RKO (cell line): ENCODE results near the gene GPR150.
"Not testable (repeated sequence)": the region's sequence is repeated elsewhere in the genome, so short reads cannot be mapped to it uniquely, and the experiment has no call there.

ENCODE experiments used
- DNase-seq: peaks from one replicate; pipeline ENCODE4 v3.0.0-alpha.2; 2016; ENCODE audit warnings: low spot score

GPR150 gene

DNA sequence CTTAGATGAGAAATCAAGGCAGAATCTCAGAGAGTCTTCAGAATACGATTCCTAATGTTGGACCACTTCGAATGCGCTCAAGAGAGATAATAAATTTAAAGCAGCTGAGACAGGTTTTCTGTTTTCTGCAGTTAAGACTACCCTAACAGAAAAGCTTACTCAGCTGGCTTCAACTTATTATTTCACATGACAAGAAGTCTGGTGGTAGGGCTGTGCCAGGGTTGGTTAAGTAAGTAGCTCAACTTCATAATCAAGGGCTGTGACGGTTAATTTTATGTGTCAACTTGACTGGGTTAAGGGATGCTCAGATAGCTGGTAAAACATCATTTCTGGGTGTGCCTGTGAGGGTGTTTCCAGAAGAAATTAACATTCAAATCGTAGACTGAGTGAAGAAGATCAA, 3.8 kb downstream of the GPR150 start:
- no peak for DNase-seq

DNA sequence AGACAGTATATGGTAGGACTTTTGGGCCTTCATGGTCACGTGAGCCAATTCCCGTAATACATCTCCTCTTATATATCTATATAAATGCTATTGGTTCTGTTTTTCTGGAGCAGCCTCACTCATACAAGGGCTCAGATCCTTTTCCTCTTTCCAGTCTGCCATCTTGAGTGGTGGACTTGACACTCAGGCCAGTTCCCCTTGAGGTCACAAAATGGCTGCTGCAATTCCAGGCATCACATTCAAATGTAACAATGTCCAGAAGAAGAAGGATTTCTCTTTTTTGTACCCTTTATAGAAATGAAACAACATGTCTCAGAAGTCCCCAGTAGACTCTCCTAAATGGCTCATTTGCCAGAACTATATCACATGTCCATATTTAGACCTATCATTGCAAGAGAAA, 4.5 kb downstream of the GPR150 start:
- no peak for DNase-seq

DNA sequence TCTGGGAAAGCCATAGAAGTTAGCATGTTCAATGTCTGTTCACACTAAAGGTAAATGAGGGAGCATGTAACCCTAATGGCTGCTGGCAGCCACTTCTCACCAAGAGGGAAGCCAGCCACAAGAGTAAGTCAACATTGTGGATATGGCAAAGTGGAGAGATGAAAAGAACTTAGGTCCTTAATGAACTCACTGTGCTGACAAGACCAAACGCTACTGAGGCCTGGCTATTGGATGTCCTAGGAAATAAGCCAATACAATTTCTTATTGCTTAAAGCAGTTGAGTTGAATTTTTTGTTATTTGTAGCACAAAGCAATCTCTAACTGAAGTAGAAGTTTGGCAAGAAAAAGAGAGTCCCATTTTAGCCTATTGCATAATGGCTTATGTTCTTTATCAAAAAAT, 6.8 kb downstream of the GPR150 start:
- no peak for DNase-seq

DNA sequence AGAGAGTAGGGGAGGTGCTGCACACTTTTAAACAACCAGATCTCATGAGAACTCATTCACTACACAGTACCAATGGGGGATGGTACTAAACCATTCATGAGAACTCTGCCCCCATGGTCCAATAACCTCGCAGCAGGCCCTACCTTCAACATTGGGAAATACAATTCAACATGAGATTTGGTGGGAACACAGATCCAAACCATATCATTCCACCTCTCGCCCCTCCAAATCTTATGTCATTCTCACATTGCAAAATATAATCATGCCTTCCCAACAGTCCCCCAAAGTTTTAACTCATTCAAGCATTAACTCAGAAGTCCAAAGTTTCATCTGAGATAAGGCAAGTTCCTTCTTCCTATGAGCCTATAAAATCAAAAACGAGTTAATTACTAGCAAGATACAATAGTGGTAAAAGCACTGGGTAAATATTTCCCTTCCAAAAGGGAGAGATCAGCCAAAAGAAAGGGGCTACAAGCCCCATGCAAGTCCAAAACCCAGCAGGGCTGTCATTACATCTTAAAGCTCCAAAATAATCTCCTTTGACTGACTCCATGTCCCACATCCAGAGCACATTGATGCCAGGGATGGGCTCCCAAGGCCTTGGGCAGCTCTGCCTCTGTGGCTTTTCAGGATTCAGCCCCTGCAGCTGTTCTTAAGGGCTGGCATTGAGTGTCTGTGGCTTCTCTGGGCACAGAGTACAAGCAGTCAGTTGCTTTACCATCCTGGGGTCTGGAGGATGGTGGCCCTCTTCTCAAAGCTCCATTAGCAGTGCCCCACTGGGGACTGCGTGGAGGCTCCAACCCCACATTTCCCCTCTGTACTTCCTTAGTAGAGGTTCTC, 8.3 kb downstream of the GPR150 start:
- no peak for DNase-seq

DNA sequence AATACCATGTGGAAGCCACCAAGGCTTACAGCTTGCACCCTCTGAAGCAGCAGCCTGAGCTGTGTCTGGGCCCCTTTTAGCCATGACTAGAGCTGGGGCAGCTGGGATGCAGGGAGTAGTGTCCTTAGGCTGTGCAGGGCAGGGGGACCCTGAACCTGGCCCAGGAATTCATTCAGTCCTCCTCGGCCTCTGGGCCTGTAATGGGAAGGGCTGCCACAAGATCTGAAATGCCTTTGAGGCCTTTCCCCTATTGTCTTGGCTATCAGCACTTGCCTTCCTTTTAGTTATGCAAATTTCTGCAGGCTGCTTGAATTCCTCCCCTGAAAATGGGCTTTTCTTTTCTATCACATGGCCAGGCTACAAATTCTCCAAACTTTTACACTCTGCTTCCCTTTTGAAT, 9.0 kb downstream of the GPR150 start:
- no peak for DNase-seq

DNA sequence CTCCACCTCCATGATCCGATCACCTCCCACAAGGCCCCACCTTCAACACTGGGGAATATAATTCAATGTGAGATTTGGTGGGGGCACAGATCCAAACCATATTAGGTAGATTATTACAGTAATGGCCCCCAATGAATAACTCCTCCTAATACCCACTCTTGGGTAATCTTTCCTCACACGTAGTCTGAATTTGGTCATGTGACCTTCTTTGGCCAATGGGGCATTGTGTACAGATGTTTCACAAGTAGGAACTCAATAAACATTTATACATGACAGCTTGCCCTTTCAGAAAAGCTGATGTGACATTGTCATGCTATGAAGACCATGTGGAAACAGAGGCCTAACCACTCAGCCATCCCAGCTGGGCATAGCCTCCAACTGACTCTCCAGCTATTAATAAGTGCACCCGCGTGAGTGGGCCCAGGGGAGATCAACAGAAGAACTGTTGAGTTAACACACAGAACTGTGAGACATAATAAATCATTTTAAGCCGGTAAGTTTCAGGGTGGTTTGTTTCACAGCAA, 10.6 kb downstream of the GPR150 start:
- no peak for DNase-seq

DNA sequence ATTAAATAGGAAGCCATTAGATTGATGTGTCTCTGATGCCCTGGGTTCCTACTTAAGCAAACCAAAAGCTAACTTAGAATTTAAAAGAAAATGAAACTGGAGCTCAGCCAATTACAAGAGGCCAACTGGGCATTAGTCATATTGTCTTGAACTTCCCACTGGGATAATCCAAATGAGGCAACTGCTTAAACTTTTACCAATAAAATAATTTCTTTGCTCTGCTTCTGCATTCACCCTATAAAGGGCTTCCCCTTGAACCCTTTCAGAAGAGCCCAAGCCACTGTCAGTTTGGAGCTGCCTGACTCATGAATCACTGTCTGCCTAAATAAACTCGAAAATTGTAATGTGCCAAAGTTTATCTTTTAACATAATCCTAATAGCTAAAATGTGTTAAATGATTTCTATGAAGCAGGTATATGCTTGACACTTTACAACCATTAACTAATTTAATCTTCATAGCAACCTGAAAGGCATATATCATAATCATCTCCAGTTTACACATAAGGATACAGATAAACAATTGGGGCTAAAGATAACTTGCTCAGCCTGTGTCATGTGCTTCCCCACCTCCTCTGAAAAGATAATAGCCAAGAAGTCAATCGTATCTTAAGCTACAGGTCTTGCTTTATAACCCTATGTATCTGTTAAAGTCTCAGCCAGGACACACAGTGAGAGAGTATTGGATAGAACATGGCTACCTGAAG, 11.5 kb downstream of the GPR150 start:
- peak; percentile 44 for DNase-seq

DNA sequence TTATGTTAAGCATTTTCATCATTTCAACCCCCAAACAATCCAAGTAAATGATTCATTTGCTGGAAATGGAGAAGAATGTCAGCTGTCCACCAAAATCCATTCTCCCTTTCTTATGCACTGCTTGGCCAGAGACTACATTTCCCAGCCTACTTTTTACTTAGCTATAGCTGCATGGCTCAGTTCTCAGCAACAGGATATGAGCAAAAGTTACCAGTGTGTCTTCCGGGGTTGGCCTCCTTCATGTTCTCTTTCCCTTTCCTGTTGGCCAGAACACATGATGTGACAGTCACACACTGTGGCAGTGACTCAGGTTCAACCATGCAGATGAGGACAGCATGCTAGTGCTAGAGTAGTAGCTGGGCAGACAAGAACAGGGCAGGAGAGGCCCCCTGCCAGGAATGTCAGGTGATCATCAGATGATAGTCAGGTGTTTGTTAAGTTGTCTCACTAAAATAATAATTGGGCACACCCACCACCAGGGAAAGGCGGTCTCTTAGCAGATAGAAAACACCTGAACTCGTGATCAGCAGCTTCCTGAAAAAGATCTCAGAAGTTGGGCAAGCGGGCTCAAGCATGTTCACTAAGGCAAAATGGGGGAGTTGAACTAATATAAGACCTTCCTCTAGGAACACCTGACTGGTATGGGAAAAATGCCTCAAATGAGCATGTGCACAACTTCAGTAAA, 12.2 kb downstream of the GPR150 start:
- DNase-seq, result peak; percentile 91

DNA sequence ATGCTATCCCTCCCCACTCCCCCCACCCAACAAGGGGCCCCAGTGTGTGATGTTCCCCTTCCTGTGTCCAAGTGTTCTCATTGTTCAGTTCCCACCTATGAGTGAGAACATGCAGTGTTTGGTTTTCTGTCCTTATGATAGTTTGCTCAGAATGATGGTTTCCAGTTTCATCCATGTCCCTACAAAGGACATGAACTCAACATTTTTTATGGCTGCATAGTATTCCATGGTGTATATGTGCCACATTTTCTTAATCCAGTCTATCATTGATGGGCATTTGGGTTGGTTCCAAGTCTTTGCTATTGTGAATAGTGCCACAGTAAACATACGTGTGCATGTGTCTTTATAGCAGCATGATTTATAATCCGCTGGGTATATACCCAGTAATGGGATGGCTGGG, 13.1 kb downstream of the GPR150 start:
- DNase-seq, result not testable (repeated sequence)

DNA sequence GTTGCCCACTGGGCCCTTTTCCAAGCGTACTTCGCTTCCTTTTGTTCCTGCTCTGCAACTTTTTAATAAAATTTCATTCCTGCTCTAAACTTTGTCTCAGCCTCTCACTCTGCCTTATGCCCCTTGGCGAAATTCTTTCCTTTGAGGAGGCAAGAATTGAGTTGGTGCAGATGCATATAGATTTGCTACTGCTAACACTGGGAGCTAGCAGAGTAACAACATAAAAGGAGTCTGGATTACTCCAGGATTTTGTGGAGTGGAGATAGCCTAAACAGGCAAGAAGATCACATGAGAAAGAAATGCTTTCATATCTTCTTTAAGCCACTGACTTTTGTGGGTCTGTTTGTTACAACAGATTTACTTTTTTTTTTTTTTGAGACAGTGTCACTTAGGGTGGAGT, 13.8 kb downstream of the GPR150 start:
- no peak for DNase-seq

DNA sequence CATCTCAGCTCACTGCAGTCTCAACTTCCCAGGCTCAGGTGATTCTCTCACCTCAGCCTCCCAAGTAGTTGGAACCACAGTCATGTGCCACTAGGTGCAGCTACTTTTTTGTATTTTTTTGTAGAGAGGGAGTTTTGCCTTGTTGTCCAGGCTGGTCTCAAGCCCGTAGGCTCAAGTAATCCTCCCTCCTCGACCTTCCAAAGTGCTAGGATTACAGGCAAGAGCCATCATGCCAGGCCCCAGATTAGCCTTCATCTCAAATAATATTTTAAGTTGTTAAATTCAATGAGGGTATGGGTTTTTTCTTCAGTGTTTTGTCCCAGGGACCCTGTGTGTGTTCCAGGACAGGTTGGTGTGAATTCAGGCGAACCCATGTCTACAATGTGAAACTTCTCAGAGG, 14.2 kb downstream of the GPR150 start:
- DNase-seq, result no peak

DNA sequence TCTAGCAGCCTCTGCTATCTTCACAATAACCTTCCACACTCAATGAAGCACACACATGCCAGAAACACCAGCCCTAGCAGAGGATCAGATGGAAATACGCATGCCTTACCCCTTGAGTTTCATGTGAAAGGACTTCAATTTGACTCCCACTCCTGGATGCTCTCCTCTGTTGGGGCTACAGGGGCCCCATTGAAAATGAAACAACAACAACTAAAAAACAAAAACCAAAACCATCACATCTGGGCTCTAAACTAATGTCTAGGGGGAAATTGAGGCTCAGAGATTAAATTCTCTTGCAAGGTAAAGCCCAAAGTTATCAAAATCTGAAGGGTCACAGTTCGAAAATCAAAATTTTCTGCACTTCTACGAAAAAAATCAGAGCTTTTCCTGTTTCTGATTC, 18.7 kb downstream of the GPR150 start:
- DNase-seq, result no peak

DNA sequence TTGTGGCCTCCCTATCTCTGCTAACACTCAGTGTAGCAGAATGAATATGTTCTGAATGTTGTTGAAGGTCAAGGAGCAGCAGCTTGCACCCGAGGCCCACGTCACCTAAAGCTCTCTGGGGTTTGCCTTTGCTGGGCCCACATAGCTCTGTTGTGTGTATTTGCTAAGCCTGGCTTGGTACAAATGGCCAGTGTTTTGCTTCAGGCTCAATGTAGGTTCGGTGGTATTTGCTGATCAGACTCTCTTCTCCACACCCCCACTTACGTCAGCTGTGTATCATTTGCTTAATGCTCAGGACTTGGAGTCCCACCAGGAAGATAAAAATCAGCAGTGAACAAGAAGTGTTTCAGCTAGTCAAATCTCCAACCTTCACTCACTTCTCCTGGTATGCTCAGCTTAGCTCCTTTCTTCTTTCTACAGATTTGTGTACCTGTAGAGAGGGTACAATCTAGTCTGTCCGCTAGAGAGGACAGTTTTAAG, 21.9 kb downstream of the GPR150 start:
- no peak for DNase-seq

DNA sequence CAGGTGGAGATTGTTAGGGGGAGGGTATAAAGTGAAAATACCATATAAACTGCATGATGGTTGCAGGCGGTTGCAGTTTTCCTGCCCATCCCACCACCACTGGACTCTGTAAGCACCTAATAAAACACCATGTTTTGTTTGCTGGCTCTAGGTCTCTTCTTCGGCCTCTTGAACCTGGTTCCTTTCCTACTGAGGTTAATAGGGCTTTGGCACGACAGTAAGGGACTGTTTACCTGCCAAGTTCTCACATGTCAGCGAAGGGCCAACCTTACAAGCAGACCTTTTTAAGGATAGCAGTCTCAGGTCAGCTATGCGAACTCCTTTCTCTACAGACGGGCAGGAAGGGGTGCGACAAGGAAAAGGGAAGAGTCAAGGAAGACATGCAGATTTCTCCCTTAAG, 23.3 kb downstream of the GPR150 start:
- no peak for DNase-seq

DNA sequence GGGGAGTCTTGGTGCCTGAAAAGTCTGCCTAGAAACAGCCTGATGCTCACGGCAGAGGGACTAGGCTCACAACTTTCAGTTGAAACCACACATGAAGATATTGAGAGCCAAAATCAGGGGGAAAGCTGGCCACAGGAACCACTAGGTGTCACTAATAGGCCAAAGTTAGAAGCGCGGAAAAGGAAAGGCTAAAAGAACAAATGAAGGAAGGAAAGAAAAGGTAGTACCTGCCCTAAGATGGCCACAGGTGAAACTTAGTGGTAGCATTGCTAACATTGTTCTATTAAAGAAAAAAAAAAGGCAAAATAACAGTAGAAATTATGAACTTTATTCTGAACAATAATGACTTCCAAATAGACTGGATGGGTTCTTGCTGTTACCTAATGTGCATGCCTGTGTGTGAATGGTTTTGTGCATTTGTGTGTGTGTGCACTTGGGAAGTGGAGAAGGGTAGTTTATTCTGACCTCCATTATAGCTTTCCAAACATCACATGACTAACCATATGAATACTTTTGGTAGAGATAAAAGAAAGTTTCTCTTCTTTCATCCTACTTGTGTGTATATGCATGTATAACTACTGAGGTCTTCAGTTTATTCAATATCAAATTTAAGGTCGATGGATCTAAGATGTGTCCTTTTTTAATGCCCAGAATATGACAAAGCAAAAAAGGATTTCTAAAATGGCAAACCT, 24.6 kb downstream of the GPR150 start:
- peak; percentile 69 for DNase-seq

DNA sequence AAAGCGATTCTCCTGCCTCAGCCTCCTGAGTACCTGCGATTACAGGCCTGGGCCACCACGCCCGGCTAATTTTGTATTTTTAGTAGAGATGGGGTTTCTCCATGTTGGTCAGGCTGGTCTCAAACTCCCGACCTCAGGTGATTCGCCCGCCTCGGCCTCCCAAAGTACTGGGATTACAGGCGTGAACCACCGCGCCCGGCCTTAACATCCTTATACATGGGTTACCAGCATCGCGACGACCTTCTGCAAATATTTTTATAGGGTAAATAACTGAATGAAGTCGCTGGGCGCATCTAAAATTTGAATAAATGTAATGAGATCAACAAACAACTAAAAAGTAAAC, 26.3 kb downstream of the GPR150 start:
- not testable (repeated sequence) for DNase-seq

DNA sequence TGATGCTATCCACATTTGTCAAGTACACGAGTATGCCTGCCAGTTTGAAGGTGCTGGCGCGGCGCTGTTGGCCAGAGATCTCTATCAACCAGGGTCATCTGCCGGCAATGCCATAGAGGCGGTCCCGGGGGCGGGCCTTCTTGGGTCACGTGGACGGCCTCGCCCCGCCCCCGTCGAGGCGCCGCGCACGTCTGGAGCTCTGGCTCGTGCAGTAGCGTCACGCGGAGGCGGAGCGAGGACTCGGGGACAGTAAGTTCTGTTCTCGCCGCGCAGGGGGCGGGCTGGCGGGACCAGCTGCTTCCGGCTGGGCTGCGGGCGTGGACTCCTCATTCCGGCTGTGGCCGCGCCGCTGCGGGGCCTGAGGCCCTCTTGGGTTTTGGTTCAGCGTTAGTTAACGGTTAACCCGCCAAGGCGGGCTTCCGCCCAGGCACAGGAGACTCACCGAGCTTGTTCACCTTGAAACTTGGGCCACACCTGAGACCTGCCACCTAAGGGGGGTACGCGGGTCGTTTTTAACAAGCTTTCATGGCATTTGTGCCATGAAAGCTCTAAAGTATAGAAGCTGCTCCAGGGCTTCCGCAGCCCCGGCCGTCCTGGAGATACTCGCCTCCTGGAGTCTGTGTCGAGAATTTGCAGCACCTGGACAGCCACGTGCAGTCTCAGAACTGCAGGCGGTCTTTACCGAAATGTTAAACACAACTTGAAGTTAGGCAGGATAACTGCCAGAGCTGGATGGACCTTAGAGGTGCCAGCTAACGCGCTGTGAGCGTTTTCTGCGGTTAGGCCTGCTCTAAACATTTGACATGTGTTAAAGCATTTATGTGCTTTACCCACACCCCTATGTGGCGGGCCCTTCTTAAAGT, 26.9 kb downstream of the GPR150 start, which contains the start of gene RFESD:
TSS of gene RFESD (plus strand) at position 209 of the 863 bp plus-strand sequence. CDS start 5,495 bp downstream, outside the sequence.
- DNase-seq, result peak; percentile 97

DNA sequence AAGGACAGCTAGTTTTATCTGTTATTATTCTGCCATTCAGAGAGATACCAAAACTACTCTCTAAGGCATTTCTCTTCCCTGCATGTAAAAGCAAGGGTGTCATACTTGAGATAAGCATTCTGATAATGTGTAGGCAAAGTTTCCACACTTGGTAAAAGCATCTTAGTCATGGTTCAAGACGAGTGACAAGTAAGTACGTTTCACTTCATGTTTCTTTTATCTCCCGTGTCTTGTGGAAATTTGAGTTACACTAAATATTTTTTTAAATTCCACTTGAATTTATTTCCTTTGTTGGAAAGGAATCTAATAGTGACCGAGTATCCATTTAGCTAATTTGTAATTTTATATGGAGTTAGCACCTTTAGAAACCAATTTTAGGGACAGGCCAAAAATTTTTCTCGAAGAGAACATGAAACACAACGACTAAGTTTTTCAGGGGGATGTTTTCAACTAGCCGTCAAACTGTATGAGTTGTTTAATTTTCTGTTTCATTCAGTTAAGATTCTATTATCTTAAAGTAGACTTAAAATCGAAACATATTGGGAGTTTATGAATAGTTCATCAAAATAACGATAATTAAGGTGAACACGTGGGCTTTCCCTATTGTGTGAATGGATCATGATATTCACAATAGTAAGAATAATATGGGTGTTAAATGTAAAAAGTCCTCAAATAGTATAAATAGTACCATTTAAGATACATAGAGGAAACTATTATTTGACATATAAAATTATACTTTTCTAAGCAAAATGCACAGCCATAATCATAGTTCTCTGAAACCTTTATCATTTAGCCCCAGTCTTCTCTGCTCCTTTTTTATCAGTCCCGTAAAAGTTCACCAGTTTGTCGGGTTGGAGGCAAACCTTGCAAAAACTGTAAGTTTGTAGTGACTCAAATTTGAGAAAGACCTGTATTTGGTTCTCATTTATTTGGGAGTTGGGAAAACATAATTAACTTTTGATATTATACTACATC, 28.3 kb downstream of the GPR150 start:
- no peak for DNase-seq

DNA sequence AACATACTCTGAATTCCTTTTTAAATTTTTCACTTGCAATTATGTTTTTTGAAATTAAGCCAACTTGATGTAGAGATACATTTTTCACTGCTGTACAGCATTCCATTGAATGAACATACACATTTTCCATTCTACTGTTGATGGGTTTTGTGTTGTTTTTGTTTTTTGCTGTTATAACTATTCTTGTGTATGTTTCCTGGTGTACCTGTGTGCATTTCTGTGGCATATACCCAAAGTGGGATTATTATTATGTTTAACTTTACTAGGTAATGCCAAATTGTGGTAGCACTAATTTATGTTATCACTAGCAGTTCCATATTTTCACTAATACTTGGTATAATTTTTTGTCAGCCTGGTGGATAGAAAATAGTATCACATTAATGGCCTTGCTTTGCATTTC, 29.4 kb downstream of the GPR150 start:
- DNase-seq, result no peak
